Left renal cortex interstitium (tissue), 4 donors: Measurements from ENCODE around the gene GREB1L. TPM values are rescaled to one million over a fixed set of nuclear protein-coding genes. Genes with fewer than 3 reads are reported as not detected.
A peak's percentile ranks its signal among the peaks of the same experiment; 100 is the strongest.

Experiments
- DNase-seq, 4 donors: peaks; one replicate each; pipeline ENCODE4 v3.0.0-alpha.2; 2013; ENCODE audit warnings: low read depth in 4 of 4, low spot score in 2 of 4, missing footprints in 1 of 4
- polyA plus RNA-seq, 4 donors: library from polyadenylated mRNA; unstranded; fragments of 120-200 nt; gene quantifications; one replicate each; pipeline ENCODE4 v1.2.1, GENCODE V29; 2013; ENCODE audit not compliant: insufficient read length in 4 of 4

Gene GREB1L
- polyA plus RNA-seq, 4 donors: 2.1 to 4.3 (median 3.1) TPM

DNA sequence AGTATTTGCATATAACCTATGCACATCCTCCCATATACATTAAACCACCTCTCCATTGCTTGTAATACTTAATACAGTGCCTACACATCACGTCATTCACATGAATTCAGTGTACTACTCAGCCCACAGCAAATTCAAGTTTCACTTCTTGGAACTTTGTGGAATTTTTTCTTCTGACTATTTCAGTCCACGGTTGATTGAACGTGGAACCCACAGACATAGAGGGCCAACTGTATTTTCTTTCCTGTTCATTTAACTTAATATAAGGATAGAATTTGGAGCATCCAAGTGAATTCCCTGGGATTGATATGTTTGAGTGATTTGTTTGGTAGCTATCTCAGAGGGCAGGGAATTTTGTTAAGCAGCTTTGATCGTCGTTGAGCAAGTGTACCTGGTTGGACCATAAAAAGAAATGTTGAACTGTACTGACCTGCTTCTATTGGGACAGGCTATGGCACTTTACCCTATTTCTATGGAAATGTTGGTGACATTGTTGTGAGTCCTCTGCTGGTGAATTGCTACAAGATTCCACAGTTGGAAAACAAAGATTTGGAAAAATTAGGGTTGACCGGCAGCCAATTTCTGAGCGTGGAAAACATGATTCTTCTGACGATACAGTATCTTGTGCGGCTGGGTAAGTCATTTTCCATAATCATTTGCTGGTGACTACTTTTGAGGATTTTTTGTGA is 201.9 kb downstream of the GREB1L start:
- no peak for DNase-seq

GRCh38 chr18:21444465-21445212 is 202.6 kb downstream of the GREB1L start:
- DNase-seq: peak in 1 of 4 donors; percentile 38

DNA sequence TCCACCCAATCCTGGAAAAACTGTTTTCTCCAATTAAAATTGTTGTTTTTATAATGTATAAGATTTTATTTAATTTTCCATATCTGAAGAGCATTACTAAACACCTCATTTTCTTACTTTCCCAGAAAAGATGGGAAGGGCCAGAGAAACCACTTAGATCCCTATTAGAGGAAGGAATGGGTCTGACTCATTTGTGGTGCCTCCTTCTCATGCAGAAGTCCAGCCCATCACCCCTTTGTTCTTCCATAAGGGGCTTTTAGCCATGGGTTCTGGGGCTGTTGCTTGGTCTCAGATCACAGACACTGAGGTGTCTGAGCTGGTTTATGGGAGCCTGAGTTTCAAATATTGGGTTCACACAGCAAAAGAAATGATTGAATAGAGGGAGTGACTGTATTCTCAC is 206.3 kb downstream of the GREB1L start:
- DNase-seq: no peak

GRCh38 chr18:21449367-21450290 is 207.6 kb downstream of the GREB1L start:
- DNase-seq: no peak

DNA sequence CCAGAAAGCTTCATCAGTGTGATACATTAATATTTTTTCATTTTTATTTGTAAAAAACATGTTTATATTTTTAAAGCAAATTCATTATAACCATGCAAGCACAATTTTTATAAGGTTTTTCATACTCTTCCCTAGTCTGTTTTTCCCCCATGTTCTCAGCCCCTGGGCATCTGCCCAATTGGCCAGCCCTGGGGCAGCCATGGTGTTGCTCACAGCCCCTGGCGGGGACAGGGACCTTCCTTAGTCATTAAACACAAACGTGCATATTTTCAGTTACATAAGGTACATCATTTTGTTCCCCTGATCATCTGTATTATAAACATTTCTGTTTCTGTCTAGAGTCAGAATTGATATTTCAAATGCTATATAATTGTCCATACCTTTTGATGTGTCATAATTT is 208.5 kb downstream of the GREB1L start:
- DNase-seq: no peak

- DNase-seq: no peak
Observed at GRCh38 chr18:21450913-21451312, 208.9 kb downstream of the GREB1L start.

- no peak for DNase-seq
Observed at GRCh38 chr18:21451851-21452250, 209.8 kb downstream of the GREB1L start.

GRCh38 chr18:21452276-21452780 is 210.3 kb downstream of the GREB1L start:
- no peak for DNase-seq

- DNase-seq: no peak
Observed at GRCh38 chr18:21452796-21453510, 210.9 kb downstream of the GREB1L start.

DNA sequence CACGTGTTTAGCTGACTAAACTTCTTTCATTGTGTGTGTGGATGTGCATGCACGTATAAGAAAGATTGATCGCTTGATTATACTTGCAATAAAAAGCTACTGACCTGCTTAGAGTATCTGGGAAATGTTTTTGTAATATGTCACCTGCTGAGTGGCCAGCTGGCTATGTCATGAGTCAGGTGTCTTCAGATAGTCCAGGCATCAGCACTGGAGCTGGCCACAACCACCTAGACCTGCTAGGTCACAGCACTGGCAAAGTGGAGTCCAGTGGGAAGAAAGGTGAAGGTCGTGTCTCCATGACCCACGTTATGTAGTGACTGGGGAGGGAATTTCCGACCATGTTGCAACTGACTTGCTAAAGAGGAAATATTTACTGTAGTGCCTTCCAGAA is 211.5 kb downstream of the GREB1L start:
- no peak for DNase-seq

DNA sequence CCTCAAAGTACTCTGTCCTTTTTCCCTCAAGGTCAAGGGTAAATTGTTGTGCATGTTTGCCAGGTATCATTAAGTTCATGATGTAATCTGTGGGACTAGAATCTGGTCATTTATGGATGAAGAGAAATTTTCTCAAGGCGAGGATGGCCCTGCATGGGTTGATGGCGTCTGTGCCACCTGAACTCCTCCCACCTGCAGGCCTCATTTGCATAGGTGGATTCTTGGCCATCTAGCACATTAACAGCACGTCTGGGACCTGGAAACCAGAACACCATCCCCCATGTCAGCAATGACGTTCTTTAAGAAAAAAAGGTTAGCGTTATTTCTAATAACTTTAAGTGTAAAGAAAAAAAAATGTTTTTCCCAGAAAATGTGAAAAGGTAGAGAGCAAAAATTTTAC is 212.7 kb downstream of the GREB1L start:
- no peak for DNase-seq

GRCh38 chr18:21456428-21457178 is 214.6 kb downstream of the GREB1L start:
- no peak for DNase-seq

- DNase-seq: no peak
Observed at GRCh38 chr18:21457179-21457535, 215.1 kb downstream of the GREB1L start.

DNA sequence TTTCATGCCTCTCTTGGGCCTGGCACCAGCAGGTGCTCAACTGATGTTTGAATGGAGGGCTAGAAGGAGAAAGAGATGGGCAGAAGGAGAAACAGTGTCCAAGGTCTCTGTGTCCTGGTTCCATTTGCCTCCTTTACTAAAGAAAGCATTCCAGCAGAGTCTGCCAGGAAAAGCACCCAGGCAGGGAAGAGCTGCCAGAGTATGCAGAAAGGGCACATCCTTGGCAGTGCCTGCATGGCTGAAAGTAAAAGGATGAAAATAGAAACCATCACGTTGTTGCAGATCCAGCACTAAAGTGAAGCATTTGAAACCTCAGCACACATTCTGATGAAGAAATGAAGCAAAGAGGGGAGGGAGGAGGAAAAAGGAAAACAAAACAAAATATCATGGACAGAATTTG is 216.3 kb downstream of the GREB1L start:
- DNase-seq: no peak

DNA sequence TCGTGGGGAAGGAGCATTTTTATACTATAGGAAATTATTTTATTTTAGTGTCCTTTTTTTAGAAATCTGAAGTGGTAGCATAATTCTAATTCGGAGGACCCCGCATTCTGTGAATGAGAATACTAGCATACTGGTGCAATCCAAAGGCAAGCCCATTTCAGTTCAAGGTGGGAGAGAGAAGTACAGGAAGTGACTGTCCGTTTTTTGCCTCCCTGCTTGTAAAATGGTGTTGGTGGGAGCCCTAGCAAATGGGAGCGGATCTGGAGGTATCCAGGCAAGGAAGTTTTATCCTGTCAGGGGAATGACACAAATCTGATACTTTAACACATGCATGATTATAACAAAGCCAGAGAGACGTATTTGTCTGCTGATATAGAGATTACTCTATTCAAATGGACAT is 216.8 kb downstream of the GREB1L start:
- no peak for DNase-seq

GRCh38 chr18:21459706-21460286 is 217.8 kb downstream of the GREB1L start:
- DNase-seq: no peak

DNA sequence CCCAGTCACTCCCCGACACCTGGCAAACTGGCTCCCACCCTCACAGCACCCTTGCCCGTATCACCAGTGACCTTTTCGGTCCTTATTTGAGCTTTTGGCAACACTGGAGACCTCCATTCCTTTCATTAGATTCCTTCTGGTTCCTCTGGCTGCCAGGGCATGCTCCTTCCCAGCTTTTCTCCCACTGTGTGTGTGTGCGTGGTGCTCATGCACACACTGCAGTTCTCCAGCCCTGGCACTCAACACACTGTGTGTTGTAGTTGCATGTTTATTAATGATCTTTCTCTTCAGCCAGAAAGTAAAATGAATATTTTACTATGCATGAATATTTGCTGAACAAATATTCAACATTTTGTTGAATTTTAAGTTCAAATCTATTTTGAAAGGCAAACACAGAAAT is 219.4 kb downstream of the GREB1L start:
- DNase-seq: no peak

- no peak for DNase-seq
Observed at GRCh38 chr18:21463718-21464117, 221.7 kb downstream of the GREB1L start.

DNA sequence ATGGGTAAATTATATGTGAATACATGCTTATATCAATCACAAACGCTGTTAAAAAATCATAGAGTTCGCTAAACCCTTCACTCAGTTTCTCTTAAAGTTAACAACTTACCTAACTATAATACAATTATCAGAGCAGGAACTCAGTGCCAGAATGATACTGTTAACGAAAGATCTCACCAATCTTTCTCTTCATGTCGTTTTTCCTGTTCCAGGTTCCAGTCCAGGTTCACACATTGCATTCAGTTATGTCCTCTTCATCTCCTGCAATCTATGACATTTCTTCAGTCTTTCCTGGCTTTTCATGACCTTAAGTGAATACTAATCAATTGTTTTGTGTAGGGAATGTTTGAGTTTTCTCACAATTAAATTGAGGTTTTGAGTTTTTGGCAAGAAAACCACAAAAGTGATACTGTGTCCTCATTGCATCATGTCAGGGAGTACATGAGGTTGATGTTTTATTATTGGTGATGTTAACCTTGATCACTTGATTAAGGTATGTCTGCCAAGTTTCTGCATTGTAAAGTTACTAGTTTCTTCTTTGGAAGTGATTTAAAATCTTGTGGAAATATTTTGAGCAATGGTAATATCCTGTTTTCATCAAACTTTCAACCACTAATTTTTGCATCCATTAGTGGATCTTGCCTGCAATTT is 226.6 kb downstream of the GREB1L start:
- no peak for DNase-seq
